ENCODE results near the gene SPRED2. TPM values are rescaled to one million over a fixed set of nuclear protein-coding genes. Genes with fewer than 3 reads are reported as not detected.

SPRED2 gene
- total RNA-seq, 4 donors from 2014 or later = 21.9 to 28.8 (median 25.5) TPM

DNA sequence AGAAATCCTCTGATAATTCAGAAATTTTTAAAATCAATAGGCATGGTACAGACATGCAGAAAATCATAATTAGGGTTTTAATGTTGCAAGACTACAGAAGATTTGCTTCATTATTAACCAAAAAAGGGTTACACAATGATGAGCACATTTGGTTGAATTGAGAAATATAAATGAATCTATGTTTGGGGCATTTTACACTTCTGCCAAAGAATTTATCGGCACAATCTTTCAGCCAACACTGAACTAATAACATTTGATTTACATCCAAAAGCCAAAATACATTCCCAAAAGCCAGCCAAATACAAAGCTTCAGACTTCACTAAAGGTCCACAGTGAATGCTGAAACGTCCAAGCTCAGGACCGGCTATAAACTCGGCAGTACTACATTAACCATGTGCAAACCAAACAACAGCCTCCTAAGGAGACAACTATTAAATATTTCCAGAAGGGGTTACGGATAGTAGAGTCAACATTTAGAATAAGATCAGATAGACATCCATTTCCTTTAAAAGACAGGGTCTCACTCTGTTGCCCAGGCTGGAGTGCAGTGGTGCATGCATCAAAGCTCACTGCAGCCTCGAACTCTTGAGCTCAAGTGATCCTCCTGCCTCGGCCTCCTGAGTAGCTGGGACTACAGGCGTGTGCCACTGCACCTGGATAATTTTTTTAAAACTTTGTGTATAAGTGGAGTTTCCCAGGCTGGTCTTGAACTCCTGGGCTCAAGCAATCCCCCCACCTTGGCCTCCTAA lies 29.4 kb downstream of the SPRED2 start:
- 49 to 52% methylated on average over 8 of the region's 8 CpGs for WGBS, 2 donors
- Histone ChIP-seq H3K27me3 (no peaks in the 10 kb centered on the region), H3K36me3 (no peaks in the 10 kb centered on the region), H3K27ac (peak overlapping the region in 1 of 4 donors; percentile 3), H3K4me3 (no peak overlapping the region), H3K4me1 (peaks cover 0 to 37% (median 6%) of the 10 kb centered on the region in 4 donors), H3K9me3 (no peaks in the 10 kb centered on the region)
- TF ChIP-seq POLR2A (IDR thresholded peaks at IDR 0.05) (no peak), EP300 (IDR thresholded peaks at IDR 0.05) (no peak)
- TF ChIP-seq, protein P1, sequence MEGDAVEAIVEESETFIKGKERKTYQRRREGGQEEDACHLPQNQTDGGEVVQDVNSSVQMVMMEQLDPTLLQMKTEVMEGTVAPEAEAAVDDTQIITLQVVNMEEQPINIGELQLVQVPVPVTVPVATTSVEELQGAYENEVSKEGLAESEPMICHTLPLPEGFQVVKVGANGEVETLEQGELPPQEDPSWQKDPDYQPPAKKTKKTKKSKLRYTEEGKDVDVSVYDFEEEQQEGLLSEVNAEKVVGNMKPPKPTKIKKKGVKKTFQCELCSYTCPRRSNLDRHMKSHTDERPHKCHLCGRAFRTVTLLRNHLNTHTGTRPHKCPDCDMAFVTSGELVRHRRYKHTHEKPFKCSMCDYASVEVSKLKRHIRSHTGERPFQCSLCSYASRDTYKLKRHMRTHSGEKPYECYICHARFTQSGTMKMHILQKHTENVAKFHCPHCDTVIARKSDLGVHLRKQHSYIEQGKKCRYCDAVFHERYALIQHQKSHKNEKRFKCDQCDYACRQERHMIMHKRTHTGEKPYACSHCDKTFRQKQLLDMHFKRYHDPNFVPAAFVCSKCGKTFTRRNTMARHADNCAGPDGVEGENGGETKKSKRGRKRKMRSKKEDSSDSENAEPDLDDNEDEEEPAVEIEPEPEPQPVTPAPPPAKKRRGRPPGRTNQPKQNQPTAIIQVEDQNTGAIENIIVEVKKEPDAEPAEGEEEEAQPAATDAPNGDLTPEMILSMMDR (IDR thresholded peaks at IDR 0.05) = no peak
- no peak for DNase-seq (ENCODE audit: low spot score in 2 of 2)

- WGBS, 2 donors = 74 to 88% methylated on average over 2 of the region's 2 CpGs
- Histone ChIP-seq H3K4me3 (no peak overlapping the region), H3K36me3 (no peaks in the 10 kb centered on the region), H3K27me3 (no peaks in the 10 kb centered on the region), H3K4me1 (peaks cover 0 to 39% (median 6%) of the 10 kb centered on the region in 4 donors), H3K9me3 (no peaks in the 10 kb centered on the region), H3K27ac (peak overlapping the region in 1 of 4 donors; percentile 3)
- DNase-seq (ENCODE audit: low spot score in 2 of 2) = no peak
- TF ChIP-seq, protein P1 (IDR thresholded peaks at IDR 0.05) = no peak
- no peak for TF ChIP-seq POLR2A (IDR thresholded peaks at IDR 0.05)
- TF ChIP-seq EP300 (IDR thresholded peaks at IDR 0.05) = no peak
These were observed 30.1 kb downstream of the SPRED2 start for GRCh38 chr2:65402323-65402722.

GRCh38 chr2:65397122-65397521 lies 35.3 kb downstream of the SPRED2 start:
- no peaks in the 10 kb centered on the region for H3K9me3 ChIP-seq
- no peaks in the 10 kb centered on the region for H3K36me3 ChIP-seq
- no peaks in the 10 kb centered on the region for H3K27me3 ChIP-seq
- 51 to 55% methylated on average over 2 of the region's 2 CpGs for WGBS, 2 donors
- H3K4me3 ChIP-seq = no peak overlapping the region
- peaks cover 0 to 56% (median 13%) of the 10 kb centered on the region in 4 donors for H3K4me1 ChIP-seq
- H3K27ac ChIP-seq = peak overlapping the region in 1 of 4 donors; percentile 38
- no peak for DNase-seq (ENCODE audit: low spot score in 2 of 2)
- TF ChIP-seq POLR2A (IDR thresholded peaks at IDR 0.05) (no peak), EP300 (IDR thresholded peaks at IDR 0.05) (no peak)
- TF ChIP-seq, protein P1 (IDR thresholded peaks at IDR 0.05) = no peak

GRCh38 chr2:65396348-65397026 lies 35.9 kb downstream of the SPRED2 start:
- WGBS, 2 donors = 41 to 43% methylated on average over 7 of the region's 7 CpGs
- Histone ChIP-seq H3K4me1 (peaks cover 0 to 50% (median 13%) of the 10 kb centered on the region in 4 donors), H3K27me3 (no peaks in the 10 kb centered on the region), H3K9me3 (no peaks in the 10 kb centered on the region), H3K4me3 (no peak overlapping the region), H3K27ac (peak overlapping the region in 1 of 4 donors; percentile 38), H3K36me3 (no peaks in the 10 kb centered on the region)
- DNase-seq (ENCODE audit: low spot score in 2 of 2) = no peak
- TF ChIP-seq, protein P1 (IDR thresholded peaks at IDR 0.05) = no peak
- TF ChIP-seq EP300 (IDR thresholded peaks at IDR 0.05) (no peak), POLR2A (IDR thresholded peaks at IDR 0.05) (no peak)

All from tibial nerve (tissue), 4 donors.